HepG2 (cell line): Measurements from ENCODE around the gene TTLL13. TPM values are rescaled to one million over a fixed set of nuclear protein-coding genes. Genes with fewer than 3 reads are reported as not detected.

ENCODE experiments used
- CHCHD3 ChIP-seq: sonication (generic); formaldehyde crosslinking; IDR thresholded peaks from 2 replicates; pipeline ENCODE4 v1.8.0; 2022; ENCODE audit warnings: mild to moderate bottlenecking, missing genetic modification reagents, moderate library complexity
- DNMT3B ChIP-seq: conservative IDR thresholded peaks from 2 replicates; pipeline ENCODE4 v1.6.1; 2016; ENCODE audit warnings: missing biosample characterization, control low read depth
- FOXA1 ChIP-seq, 2 experiments: fragments of 450-650 bp in 1 of 2; sonication (generic) in 1 of 2; formaldehyde crosslinking in 1 of 2; IDR thresholded peaks; 2 replicates each; pipeline versions ENCODE4 v1.4.0 to v1.6.1; 2016 to 2020; ENCODE audit warnings: missing genetic modification reagents in 1 of 2
- MAFF ChIP-seq: IDR thresholded peaks from 2 replicates; pipeline ENCODE4 v1.6.1; 2011; ENCODE audit warnings: low read depth, low read length, improper control_type of control experiment
- NKX3-1 ChIP-seq: sonication (generic); formaldehyde crosslinking; IDR thresholded peaks from 2 replicates; pipeline ENCODE4 v1.5.0; 2020; ENCODE audit warnings: missing genetic modification reagents
- RFXAP ChIP-seq: sonication (generic); formaldehyde crosslinking; IDR thresholded peaks from 2 replicates; pipeline ENCODE4 v1.4.0; 2020; ENCODE audit warnings: missing genetic modification reagents, borderline replicate concordance
- SOX6 ChIP-seq, 2 experiments: fragments of 450-650 bp in 1 of 2; sonication (generic) in 1 of 2; formaldehyde crosslinking in 1 of 2; IDR thresholded peaks; 2 replicates each; pipeline versions ENCODE4 v1.4.0 to v1.6.1; 2017 to 2020; ENCODE audit warnings: antibody characterized with exemption in 1 of 2, mild to moderate bottlenecking in 1 of 2, missing genetic modification reagents in 1 of 2
- ZBTB3 ChIP-seq: sonication (generic); formaldehyde crosslinking; IDR thresholded peaks from 2 replicates; pipeline ENCODE4 v1.4.0; 2020; ENCODE audit warnings: low read depth, mild to moderate bottlenecking, moderate library complexity, missing genetic modification reagents, borderline replicate concordance
- ZNF3 ChIP-seq: IDR thresholded peaks from 2 replicates; pipeline ENCODE4 v1.7.0; 2017; ENCODE audit warnings: inconsistent platforms
- ZNF44 ChIP-seq: sonication (generic); formaldehyde crosslinking; IDR thresholded peaks from 2 replicates; pipeline ENCODE4 v1.5.1; 2020; ENCODE audit warnings: mild to moderate bottlenecking, missing genetic modification reagents
- ZNF543 ChIP-seq: sonication (generic); formaldehyde crosslinking; IDR thresholded peaks from 2 replicates; pipeline ENCODE4 v1.4.0; 2020; ENCODE audit warnings: mild to moderate bottlenecking, missing genetic modification reagents
- ZNF569 ChIP-seq: sonication (generic); formaldehyde crosslinking; IDR thresholded peaks from 2 replicates; pipeline ENCODE4 v1.5.0; 2020; ENCODE audit warnings: mild to moderate bottlenecking, missing genetic modification reagents, moderate library complexity, borderline replicate concordance
- ZNF652 ChIP-seq: IDR thresholded peaks from 2 replicates; pipeline ENCODE4 v1.6.1; 2016; ENCODE audit warnings: low read depth, borderline replicate concordance
- ZNF790 ChIP-seq: sonication (generic); formaldehyde crosslinking; IDR thresholded peaks from 2 replicates; pipeline ENCODE4 v1.8.0; 2022; ENCODE audit warnings: missing genetic modification reagents, mild to moderate bottlenecking, borderline replicate concordance
- ZNF841 ChIP-seq: sonication (generic); formaldehyde crosslinking; IDR thresholded peaks from 2 replicates; pipeline ENCODE4 v1.8.1; 2023; ENCODE audit warnings: missing genetic modification reagents, borderline replicate concordance
- polyA plus RNA-seq, 8 experiments: library from polyadenylated mRNA; depleted of rRNA in 3 of 8; stranded (reverse) in 7 of 8; unstranded in 1 of 8; fragments of >200 nt; fragmentation: Illumina TruSeq in 4 of 8; extraction: Trizol in 4 of 8; gene quantifications; 2 replicates each; pipeline versions ENCODE4 v1.2.1 to v1.2.3, GENCODE V29; 2011 to 2016; ENCODE audit warnings: low read depth in 4 of 8, missing spikeins in 1 of 8, mixed read lengths in 1 of 8; ENCODE audit not compliant: insufficient read depth in 1 of 8
- total RNA-seq, 5 experiments: library from RNA; depleted of rRNA; stranded (reverse); fragments of >200 nt; fragmentation: Illumina TruSeq; extraction: Trizol; gene quantifications; 2 replicates each; pipeline ENCODE4 v1.2.3, GENCODE V29; 2016; ENCODE audit warnings: low read depth in 1 of 5
- TF ChIP-seq, protein P1 (sequence below), 2 experiments: sonication (generic) in 1 of 2; formaldehyde crosslinking in 1 of 2; IDR thresholded peaks; 2 replicates each; pipeline versions ENCODE4 v1.6.1 to v1.9.0; 2014 to 2022; ENCODE audit warnings: antibody characterized with exemption in 1 of 2, borderline replicate concordance in 1 of 2, inconsistent platforms in 1 of 2, low read depth in 1 of 2, missing genetic modification reagents in 1 of 2
- TF ChIP-seq, protein P2 (sequence below): sonication (generic); formaldehyde crosslinking; IDR thresholded peaks from 2 replicates; pipeline ENCODE4 v1.4.0; 2020; ENCODE audit warnings: missing genetic modification reagents

Gene TTLL13
- total and polyA plus RNA-seq, 2 of the 13 experiments (the other 11 are each of a cell fraction or from before 2014, with no cell fraction given) = 0.07 to 0.29 TPM

DNA sequence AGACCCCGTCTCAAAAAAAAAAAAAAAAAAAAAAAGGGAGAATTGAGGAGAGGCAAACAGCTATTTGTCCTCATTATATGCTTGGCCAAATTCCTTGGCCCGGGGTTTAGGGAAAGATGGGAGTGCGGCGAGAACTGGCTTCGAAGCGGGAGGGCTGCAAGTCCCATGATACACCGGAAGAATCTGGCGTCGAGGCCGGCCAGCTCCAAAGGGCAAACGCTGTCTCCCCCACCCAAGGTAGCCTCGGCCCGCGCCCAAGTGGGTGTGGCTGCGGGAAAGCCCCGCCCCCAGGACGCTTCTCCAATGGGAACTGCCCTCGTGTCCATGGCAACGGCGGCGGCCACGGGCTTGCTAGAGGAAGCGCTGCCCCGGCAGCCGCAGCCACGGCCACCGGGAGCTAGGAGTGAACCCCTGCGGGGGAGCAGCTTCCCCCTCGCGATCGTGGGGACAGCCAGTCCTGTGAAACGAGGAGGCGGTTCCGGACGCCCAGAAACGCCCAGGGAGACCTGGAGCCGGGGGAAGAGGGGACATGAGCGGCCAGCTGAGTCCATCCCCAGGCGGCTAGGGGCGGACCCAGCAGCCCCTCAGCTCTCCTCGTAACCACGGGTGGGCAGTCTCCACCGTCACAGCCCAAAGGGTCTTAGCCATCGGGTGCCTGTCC, at the start of gene TTLL13 (continued):
- TF ChIP-seq ZNF44 (CRISPR knock-in tag) (no peak), FOXA1 (IDR thresholded peaks at IDR 0.05) (no peak), FOXA1 (CRISPR knock-in tag; IDR thresholded peaks at IDR 0.05) (no peak), ZNF569 (CRISPR knock-in tag) (no peak), ZNF841 (CRISPR knock-in tag) (no peak), MAFF (no peak), RFXAP (CRISPR knock-in tag) (peak; percentile 25; the same call in 1 of the 2 replicates), CHCHD3 (CRISPR knock-in tag) (no peak), ZBTB3 (CRISPR knock-in tag) (no peak), ZNF3 (CRISPR knock-in tag) (no peak), ZNF790 (no peak), DNMT3B (CRISPR knock-in tag) (no peak), ZNF652 (CRISPR knock-in tag) (no peak), SOX6 (IDR thresholded peaks at IDR 0.05) (no peak), SOX6 (CRISPR knock-in tag; IDR thresholded peaks at IDR 0.05) (peak; percentile 45), ZNF543 (no peak), NKX3-1 (CRISPR knock-in tag) (no peak; the same call in 1 of the 2 replicates)
- TF ChIP-seq, protein P1, sequence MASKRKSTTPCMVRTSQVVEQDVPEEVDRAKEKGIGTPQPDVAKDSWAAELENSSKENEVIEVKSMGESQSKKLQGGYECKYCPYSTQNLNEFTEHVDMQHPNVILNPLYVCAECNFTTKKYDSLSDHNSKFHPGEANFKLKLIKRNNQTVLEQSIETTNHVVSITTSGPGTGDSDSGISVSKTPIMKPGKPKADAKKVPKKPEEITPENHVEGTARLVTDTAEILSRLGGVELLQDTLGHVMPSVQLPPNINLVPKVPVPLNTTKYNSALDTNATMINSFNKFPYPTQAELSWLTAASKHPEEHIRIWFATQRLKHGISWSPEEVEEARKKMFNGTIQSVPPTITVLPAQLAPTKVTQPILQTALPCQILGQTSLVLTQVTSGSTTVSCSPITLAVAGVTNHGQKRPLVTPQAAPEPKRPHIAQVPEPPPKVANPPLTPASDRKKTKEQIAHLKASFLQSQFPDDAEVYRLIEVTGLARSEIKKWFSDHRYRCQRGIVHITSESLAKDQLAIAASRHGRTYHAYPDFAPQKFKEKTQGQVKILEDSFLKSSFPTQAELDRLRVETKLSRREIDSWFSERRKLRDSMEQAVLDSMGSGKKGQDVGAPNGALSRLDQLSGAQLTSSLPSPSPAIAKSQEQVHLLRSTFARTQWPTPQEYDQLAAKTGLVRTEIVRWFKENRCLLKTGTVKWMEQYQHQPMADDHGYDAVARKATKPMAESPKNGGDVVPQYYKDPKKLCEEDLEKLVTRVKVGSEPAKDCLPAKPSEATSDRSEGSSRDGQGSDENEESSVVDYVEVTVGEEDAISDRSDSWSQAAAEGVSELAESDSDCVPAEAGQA (IDR thresholded peaks at IDR 0.05; ENCODE audit: low read depth) = no peak
- TF ChIP-seq, protein P1 (CRISPR knock-in tag; IDR thresholded peaks at IDR 0.05; ENCODE audit: borderline replicate concordance) = no peak
- TF ChIP-seq, protein P2, sequence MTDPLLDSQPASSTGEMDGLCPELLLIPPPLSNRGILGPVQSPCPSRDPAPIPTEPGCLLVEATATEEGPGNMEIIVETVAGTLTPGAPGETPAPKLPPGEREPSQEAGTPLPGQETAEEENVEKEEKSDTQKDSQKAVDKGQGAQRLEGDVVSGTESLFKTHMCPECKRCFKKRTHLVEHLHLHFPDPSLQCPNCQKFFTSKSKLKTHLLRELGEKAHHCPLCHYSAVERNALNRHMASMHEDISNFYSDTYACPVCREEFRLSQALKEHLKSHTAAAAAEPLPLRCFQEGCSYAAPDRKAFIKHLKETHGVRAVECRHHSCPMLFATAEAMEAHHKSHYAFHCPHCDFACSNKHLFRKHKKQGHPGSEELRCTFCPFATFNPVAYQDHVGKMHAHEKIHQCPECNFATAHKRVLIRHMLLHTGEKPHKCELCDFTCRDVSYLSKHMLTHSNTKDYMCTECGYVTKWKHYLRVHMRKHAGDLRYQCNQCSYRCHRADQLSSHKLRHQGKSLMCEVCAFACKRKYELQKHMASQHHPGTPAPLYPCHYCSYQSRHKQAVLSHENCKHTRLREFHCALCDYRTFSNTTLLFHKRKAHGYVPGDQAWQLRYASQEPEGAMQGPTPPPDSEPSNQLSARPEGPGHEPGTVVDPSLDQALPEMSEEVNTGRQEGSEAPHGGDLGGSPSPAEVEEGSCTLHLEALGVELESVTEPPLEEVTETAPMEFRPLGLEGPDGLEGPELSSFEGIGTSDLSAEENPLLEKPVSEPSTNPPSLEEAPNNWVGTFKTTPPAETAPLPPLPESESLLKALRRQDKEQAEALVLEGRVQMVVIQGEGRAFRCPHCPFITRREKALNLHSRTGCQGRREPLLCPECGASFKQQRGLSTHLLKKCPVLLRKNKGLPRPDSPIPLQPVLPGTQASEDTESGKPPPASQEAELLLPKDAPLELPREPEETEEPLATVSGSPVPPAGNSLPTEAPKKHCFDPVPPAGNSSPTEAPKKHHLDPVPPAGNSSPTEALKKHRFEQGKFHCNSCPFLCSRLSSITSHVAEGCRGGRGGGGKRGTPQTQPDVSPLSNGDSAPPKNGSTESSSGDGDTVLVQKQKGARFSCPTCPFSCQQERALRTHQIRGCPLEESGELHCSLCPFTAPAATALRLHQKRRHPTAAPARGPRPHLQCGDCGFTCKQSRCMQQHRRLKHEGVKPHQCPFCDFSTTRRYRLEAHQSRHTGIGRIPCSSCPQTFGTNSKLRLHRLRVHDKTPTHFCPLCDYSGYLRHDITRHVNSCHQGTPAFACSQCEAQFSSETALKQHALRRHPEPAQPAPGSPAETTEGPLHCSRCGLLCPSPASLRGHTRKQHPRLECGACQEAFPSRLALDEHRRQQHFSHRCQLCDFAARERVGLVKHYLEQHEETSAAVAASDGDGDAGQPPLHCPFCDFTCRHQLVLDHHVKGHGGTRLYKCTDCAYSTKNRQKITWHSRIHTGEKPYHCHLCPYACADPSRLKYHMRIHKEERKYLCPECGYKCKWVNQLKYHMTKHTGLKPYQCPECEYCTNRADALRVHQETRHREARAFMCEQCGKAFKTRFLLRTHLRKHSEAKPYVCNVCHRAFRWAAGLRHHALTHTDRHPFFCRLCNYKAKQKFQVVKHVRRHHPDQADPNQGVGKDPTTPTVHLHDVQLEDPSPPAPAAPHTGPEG = peak; percentile 68; the same call in 1 of the 2 replicates
